Left ventricle myocardium superior (tissue), 1 donor: ENCODE data around the gene EXOC4. TPM values are rescaled to one million over a fixed set of nuclear protein-coding genes. Genes with fewer than 3 reads are reported as not detected.

Experiments used
- ATAC-seq: fragments of 200-7000 bp; cut with Tn5 transposase; one replicate; pipeline ENCODE4 v1.9.1; 2020; ENCODE audit warnings: mild to moderate bottlenecking, moderate library complexity
- DNase-seq: peaks from one replicate; pipeline ENCODE4 v3.0.0-alpha.2; 2020
- intact Hi-C: fragments of 100-400 bp; cut with micrococcal nuclease; formaldehyde crosslinking; loops from one replicate; pipeline ENCODE4 v1.11.0; 2022
- total RNA-seq: library from RNA; stranded (reverse); fragmentation: NEBNext Ultra II Directional; extraction: Animal tissue kit (Norgen Biotek cat#: 25700); gene quantifications from one replicate; pipeline ENCODE4 v1.2.1, GENCODE V29; 2021
- donor health status: DM: no; HTN: yes; CAD: no; lungs with severe emphysema.

EXOC4 gene
- total RNA-seq, 1 donor from 2014 or later: 38.4 TPM

DNA sequence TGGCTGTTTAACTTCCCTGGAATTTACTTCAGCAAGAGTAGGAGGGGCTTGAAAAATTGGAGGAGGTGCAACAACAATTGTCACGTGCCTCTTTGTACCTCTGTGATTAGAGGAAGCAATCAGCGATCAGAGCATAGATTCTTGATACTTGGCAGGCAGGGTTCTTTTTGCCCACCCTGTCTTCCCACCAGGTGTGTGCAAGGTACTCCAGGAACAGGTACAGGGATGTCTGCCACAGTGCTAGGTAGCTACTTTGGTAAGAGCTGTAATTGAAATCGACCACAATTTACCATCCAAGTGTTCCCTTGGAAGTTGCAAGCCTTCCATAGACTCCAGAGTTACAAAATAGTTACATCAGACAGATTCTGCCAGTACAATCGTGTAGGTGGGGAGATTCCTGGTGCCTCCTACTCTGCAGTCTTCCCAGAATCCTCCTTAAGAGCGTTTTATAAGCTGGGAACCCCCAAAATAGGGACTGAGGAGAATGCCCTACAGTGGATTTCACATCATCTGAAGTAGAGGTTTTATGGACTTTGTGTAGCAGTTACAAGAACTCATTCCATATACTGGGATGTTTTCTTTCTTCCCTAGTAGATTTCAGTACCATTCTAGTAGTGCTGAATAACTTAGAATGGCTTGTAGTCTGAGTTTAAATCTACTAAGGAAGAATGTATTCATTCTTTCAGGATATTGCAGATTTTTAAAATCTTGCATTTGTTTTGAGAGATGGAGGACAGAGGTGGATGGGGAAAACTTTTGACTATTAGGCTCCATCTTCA, 101.9 kb downstream of the EXOC4 start:
- DNase-seq (no peak), ATAC-seq (no peak)
- intact Hi-C loops: no loop called here

DNA sequence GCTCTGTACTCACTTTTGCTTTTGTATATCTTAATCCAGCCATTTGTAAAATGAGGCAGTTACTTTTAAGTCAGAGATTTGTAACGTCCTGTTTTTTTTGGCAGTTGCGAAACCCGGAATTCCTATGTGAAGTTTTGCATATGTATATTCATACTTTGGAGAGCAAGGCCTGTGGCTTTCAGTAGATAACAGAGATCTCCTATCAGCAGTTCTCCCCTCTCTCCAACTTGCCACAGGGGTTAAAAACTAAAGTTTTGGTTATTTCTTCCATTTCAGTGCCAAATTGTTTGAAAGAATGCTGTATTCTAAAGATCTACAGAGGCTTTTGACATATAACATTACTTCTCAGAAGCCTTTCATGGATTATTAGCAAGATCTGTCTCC, 102.4 kb downstream of the EXOC4 start:
- ATAC-seq: no peak
- no peak for DNase-seq
- intact Hi-C loops: no loop called here

- ATAC-seq (no peak), DNase-seq (no peak)
- intact Hi-C loops: no loop called here
These were observed 102.9 kb downstream of the EXOC4 start for GRCh38 chr7:133355822-133356221.

- intact Hi-C loops: no loop called here
- ATAC-seq: no peak
- DNase-seq: no peak
These were observed 105.8 kb downstream of the EXOC4 start for GRCh38 chr7:133358708-133359107.

DNA sequence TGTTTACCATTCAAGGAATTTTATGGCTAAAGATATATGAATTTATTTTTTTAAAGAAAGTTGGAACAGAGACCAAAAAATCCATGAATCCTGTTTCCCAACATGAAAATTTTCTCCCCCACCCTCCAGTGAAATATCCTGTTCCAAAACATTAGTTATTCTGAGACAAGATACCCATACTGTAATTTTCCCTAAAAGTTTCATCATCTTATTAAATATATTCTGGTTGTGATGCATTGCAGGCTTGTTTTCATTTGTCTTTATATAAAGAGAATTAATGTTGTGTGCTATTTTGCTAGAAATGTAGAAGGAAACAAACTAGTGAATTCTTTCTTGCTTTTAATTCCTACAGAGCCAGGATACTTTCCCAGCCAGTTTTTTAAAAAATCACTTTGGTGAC, 106.6 kb downstream of the EXOC4 start:
- ATAC-seq (no peak), DNase-seq (no peak)
- intact Hi-C loops: no loop called here

- intact Hi-C loops: no loop called here
- ATAC-seq: no peak
- DNase-seq: no peak
These were observed 107.3 kb downstream of the EXOC4 start for GRCh38 chr7:133360201-133360600.

DNA sequence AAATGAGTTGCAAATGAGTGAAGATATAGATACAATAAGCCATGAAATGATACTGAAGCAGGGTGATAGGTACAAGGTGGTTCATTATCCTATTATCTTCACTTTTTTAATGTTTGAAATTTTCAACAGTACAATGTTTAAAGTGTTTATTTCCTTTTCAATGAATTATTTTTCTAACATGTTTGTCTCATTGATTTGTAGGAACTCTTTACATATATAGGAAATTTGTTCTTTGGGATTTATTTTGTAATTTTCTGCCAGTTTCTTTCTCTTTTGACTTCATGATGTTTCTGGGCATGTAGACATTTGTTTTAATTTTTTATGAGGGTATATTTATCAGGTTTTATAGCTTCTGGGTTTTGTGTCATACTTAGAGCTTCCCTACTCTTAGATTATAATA, 108.9 kb downstream of the EXOC4 start:
- intact Hi-C loops: no loop called here
- ATAC-seq: no peak
- DNase-seq: no peak

DNA sequence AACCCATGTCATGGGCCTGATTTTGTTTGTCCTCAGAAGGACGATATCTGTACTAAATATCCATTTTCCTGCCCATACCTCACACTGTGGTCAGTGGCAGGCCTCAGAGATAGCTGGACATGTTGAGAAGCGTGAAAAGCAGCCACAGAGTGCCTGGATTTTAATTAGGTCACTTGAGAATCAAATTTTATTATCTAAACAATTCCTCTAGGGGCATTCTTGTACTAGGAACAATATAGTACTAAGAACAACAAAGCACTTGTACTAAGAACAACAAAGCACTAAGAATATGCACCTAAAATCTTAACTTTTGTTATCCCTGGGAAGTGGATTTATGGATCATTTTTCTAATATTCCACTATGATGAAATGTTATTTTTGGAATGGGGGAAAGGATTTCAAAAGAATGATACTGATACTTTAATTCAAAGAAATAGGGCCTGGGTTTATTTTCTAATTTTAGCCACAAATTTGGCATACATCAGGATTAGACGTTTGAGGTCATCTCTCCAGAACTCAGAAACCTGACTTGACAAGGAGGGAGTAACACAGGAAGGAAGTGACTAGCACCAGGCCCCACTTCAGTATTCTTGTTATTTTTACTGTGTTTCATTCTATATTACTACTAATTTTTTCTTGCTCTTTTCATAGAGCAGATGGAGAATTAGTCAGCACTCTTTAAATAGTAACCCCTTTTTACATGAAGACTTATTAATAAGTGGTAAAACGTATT, 112.2 kb downstream of the EXOC4 start:
- DNase-seq: no peak

DNA sequence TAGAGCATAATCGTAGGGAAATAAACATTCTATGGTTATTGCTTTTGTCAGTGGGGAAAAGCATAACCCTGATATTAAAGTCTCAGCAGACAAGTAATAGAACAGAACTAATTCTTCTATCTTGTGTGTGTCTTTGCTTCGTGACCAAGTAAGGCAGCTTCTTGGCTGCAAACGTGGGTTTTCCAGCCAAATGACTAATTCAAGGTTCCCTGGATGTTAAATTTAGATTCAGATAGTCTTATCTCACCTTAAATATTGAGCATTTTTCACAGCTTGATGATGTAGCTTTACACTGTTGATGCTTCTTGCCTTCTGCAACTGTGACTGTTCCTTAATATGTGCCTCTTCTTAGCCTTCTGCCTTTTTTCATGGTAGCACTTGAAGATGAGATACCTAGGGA, 113.0 kb downstream of the EXOC4 start:
- intact Hi-C loops: no loop called here
- ATAC-seq: peak; percentile 45
- no peak for DNase-seq

More for the DNA sequence above, 112.2 kb downstream of the EXOC4 start:
- ATAC-seq: peak; percentile 55
- intact Hi-C loops: no loop called here

DNA sequence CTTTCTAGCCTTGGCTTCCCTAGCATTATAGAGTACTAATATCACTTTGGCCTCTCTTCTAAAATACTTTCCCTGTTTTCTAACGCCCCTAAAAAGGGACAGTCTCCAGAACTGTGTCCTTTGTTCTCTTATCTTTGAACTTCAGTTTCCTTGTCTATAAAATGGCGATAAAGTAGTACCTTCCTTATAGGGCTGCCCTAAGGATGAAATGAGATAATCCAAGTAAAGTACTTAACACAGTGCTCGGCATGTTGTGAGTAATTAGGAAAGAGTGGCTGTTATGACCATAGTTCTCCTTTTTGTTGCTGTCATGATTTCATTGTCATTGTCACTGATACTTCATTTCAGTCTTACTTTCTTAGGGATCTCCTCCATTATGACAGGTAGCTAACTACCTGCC, 114.7 kb downstream of the EXOC4 start:
- no peak for DNase-seq

GRCh38 chr7:133369130-133369529, 116.3 kb downstream of the EXOC4 start:
- DNase-seq: no peak
- no peak for ATAC-seq

More for the DNA sequence above, 114.7 kb downstream of the EXOC4 start:
- intact Hi-C loops: no loop called here
- no peak for ATAC-seq

GRCh38 chr7:133371616-133372015, 118.7 kb downstream of the EXOC4 start:
- ATAC-seq (no peak), DNase-seq (no peak)
- intact Hi-C loops: no loop called here

More at GRCh38 chr7:133369130-133369529, 116.3 kb downstream of the EXOC4 start:
- intact Hi-C loops: no loop called here

- DNase-seq (no peak), ATAC-seq (no peak)
These were observed 119.5 kb downstream of the EXOC4 start for GRCh38 chr7:133372337-133372736.

GRCh38 chr7:133376514-133376913, 123.6 kb downstream of the EXOC4 start:
- intact Hi-C loops: no loop called here
- ATAC-seq: peak; percentile 93
- DNase-seq: no peak

More at GRCh38 chr7:133372337-133372736, 119.5 kb downstream of the EXOC4 start:
- intact Hi-C loops: no loop called here

- intact Hi-C loops: no loop called here
- DNase-seq: no peak
- ATAC-seq: no peak
These were observed 129.1 kb downstream of the EXOC4 start for GRCh38 chr7:133381965-133382364.

- DNase-seq: no peak
- intact Hi-C loops: no loop called here
These were observed 130.1 kb downstream of the EXOC4 start for GRCh38 chr7:133382775-133383559.

GRCh38 chr7:133386205-133386604, 133.3 kb downstream of the EXOC4 start:
- ATAC-seq (peak; percentile 90), DNase-seq (no peak)
- intact Hi-C loops: no loop called here

More at GRCh38 chr7:133382775-133383559, 130.1 kb downstream of the EXOC4 start:
- ATAC-seq: no peak

DNA sequence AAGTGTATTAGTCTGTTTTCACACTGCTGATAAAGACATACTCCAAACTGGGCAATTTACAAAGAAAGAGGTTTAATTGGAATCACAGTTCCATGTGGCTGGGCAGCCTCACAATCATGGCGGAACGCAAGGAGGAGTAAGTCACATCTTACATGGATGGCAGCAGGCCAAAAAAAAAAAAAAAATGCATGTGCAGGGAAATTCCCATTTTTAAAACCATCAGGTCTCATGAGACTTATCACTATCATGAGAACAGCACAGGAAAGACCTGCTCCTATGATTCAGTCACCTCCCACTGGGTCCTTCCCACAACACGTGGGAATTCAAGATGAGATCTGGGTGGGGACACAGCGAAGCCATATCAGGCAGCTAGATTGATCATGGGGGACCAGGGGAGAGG, 136.8 kb downstream of the EXOC4 start:
- DNase-seq: no peak
- intact Hi-C loops: no loop called here
- no peak for ATAC-seq

DNA sequence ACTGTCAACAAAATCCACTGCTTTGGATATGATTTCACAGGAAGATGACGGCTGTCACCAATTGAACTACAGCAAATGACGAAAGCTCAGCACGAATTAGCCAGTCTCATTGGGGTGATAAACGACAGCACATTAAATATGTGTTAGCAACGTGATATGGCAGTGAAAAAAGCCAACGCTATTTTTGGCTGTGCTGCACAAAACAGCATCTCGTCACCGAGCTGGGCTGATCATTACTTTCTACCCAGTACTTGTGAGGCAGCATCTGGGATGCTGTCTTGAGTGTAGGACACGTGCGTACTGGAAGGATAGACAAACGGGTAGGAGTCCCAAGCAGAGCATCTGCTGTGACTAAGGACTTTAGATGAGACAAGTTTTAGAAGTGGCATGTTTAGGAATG, 138.3 kb downstream of the EXOC4 start:
- peak; percentile 12 for ATAC-seq
- DNase-seq: no peak
- intact Hi-C loops: no loop called here

DNA sequence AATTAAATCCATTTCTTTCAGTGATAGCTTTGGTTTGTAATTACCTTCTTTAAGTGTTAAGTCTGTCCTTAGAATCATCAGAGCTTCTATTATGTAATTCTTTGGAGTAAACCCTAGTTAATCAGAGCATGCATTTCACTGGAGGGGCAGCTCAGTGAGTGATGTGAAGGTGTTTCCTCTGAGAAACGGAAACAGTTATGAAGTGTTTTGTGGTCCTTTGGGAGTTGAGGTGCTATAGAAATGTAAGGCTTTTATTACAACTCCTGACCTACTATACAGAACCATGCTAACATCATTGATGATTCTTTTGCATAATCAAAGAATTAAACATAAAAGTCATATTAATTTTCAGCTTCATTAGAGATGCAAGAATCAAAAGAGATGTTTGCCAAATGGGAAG, 141.5 kb downstream of the EXOC4 start:
- intact Hi-C loops: no loop called here
- ATAC-seq (no peak), DNase-seq (no peak)
